GM23338 (cell line): ENCODE results near the gene EMILIN2.

Experiments
- CTCF ChIP-seq, 2 experiments: fragments of 200-600 bp in 1 of 2; sonication (generic) in 1 of 2; conservative IDR thresholded peaks; 2 replicates each; pipeline versions ENCODE4 v1.5.1 to v1.6.1; 2016 to 2017; ENCODE audit warnings: antibody characterized with exemption in 2 of 2, low read depth in 2 of 2, mild to moderate bottlenecking in 2 of 2, moderate library complexity in 1 of 2
- JUNB ChIP-seq: IDR thresholded peaks from one replicate; pipeline ENCODE4 v1.6.1; 2016; ENCODE audit warnings: antibody characterized with exemption; ENCODE audit not compliant: unreplicated experiment

DNA sequence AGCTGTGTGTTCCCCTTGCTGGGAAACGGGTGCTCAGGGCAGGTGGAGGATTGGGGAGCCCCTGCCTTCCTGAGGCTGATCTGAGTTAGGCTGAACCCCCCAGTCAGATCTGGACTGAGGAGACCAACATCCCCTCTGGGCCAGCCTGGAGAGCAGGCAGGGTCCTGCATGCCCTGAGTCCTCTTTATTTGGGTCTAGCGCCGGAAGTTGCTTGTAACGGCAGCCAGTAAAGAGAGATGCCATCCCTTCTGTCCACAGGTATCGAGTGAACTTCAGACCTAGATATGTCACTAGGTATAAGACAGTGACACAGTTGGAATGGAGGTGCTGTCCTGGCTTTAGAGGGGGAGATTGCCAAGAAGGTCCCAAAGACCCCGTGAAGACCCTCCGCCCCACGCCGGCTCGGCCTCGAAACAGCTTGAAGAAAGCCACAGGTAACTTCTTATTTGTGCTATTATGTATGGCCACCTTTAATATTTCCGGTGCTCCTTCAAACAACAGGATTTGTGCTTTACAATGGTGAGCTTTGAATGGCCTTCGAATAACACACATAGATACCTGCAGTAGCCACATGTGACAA lies 38.0 kb downstream of the EMILIN2 start:
- TF ChIP-seq CTCF (conservative IDR thresholded peaks at IDR 0.05; ENCODE audit: low read depth in 2 of 2) (no peak), JUNB (no peak)
